ENCODE data around the gene KLHL3. TPM values are rescaled to one million over a fixed set of nuclear protein-coding genes. Genes with fewer than 3 reads are reported as not detected.
A peak's percentile ranks its signal among the peaks of the same experiment; 100 is the strongest.

KLHL3 gene
- total and polyA plus RNA-seq, 2 donors (not counting 3 experiments of a cell fraction or from before 2014, with no cell fraction given): 8.8 to 13.6 TPM

DNA sequence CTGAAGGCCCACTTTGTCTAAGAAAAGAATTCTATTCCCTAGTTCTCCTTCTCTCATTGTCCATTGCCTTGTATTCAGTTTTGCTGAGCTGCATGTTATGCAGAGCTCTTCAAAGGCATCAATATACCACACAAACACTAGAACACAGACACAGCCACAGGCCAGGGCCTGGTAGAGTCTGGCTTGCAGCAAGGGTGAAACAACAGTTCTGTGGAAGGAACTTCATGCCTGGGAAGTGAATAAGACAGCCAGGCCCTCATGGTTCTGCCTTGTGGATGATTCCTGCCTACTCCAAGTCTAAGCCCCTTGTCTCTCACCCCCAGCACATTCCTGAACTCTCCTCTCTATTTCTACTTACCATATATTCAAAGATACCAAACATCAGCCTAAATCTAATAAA lies 30.8 kb downstream of the KLHL3 start:
- H3K9ac ChIP-seq (replicated peaks; ENCODE audit: extremely low read depth, insufficient read depth, low read length): no peak overlapping the region
- intact Hi-C loops (cut with micrococcal nuclease): no loop called here
- ChIA-PET CTCF (interaction anchor here (1.3 to 1.8 kb wide), 2 partner anchors 37 to 44 kb away, joined by 3 to 5 read pairs; no protein-coding TSS in a partner anchor), POLR2A (no interaction called here)
- no peak overlapping the region for H2AFZ ChIP-seq (ENCODE audit: low read depth, low read length)
- BruUV-seq (replicated peaks): no TSS peak
- H3K36me3 ChIP-seq (ENCODE audit: control insufficient read depth in 2 of 2, extremely low read depth in 1 of 2, insufficient read depth in 2 of 2, low read length in 2 of 2): peaks cover 0 to 7% of the 10 kb centered on the region in 2 experiments
- DNase-seq (ENCODE audit: low read depth, low spot score) (no peak), FAIRE-seq (peak; percentile 55)
- dilution Hi-C loops (cut with MboI; ENCODE audit: extremely low pct_ligation_motif_present, low sequenced_read_pairs): no loop called here
- peaks cover 24% of the 10 kb centered on the region for H3K4me1 ChIP-seq (ENCODE audit: control insufficient read depth, extremely low read depth, insufficient read depth, low read length)
- H4K20me1 ChIP-seq (replicated peaks; ENCODE audit: control insufficient read depth, extremely low read depth, insufficient read depth, low read length): no peaks in the 10 kb centered on the region
- H3K9me3 ChIP-seq (replicated peaks; ENCODE audit: control insufficient read depth, insufficient read depth, low read length): no peaks in the 10 kb centered on the region
- no peak overlapping the region for H3K4me2 ChIP-seq (ENCODE audit: insufficient read depth, low read length)
- H3K79me2 ChIP-seq (ENCODE audit: control insufficient read depth, insufficient read depth, low read length): no peaks in the 10 kb centered on the region
- H3K9me1 ChIP-seq (replicated peaks; ENCODE audit: control insufficient read depth, extremely low read depth, insufficient read depth, low read length): no peaks in the 10 kb centered on the region
- H3K4me3 ChIP-seq (replicated peaks in 1 of 3; ENCODE audit: insufficient read depth in 1 of 3, low read depth in 1 of 3, low read length in 3 of 3): no peak overlapping the region
- no peaks in the 10 kb centered on the region for H3K27me3 ChIP-seq (ENCODE audit: control insufficient read depth in 2 of 2, insufficient read depth in 2 of 2, low read length in 2 of 2)
- TF ChIP-seq, protein P1, sequence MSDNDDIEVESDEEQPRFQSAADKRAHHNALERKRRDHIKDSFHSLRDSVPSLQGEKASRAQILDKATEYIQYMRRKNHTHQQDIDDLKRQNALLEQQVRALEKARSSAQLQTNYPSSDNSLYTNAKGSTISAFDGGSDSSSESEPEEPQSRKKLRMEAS (IDR thresholded peaks at IDR 0.05; ENCODE audit: insufficient read depth, insufficient read length): no peak
- TF ChIP-seq POLR2AphosphoS5 (IDR thresholded peaks at IDR 0.05; ENCODE audit: insufficient read depth, low read depth, low read length): no peak
- TF ChIP-seq FOS (IDR thresholded peaks at IDR 0.05; ENCODE audit: borderline replicate concordance, insufficient read depth, low read length): no peak
- TF ChIP-seq EZH2 (IDR thresholded peaks at IDR 0.05; ENCODE audit: borderline replicate concordance, low read depth, low read length, severe bottlenecking): no peak
- no peak for TF ChIP-seq MYC (IDR thresholded peaks at IDR 0.05; ENCODE audit: low read depth, low read length)
- TF ChIP-seq, protein P2, sequence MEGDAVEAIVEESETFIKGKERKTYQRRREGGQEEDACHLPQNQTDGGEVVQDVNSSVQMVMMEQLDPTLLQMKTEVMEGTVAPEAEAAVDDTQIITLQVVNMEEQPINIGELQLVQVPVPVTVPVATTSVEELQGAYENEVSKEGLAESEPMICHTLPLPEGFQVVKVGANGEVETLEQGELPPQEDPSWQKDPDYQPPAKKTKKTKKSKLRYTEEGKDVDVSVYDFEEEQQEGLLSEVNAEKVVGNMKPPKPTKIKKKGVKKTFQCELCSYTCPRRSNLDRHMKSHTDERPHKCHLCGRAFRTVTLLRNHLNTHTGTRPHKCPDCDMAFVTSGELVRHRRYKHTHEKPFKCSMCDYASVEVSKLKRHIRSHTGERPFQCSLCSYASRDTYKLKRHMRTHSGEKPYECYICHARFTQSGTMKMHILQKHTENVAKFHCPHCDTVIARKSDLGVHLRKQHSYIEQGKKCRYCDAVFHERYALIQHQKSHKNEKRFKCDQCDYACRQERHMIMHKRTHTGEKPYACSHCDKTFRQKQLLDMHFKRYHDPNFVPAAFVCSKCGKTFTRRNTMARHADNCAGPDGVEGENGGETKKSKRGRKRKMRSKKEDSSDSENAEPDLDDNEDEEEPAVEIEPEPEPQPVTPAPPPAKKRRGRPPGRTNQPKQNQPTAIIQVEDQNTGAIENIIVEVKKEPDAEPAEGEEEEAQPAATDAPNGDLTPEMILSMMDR (IDR thresholded peaks at IDR 0.05; ENCODE audit: extremely low read depth in 1 of 2, insufficient read depth in 1 of 2, low read depth in 1 of 2, low read length in 2 of 2): no peak
- TF ChIP-seq JUN (IDR thresholded peaks at IDR 0.05; ENCODE audit: borderline replicate concordance, insufficient read depth, insufficient read length, low read depth): no peak
- no peak for TF ChIP-seq POLR2A (IDR thresholded peaks at IDR 0.05; ENCODE audit: low read depth, low read length)
- no peak for TF ChIP-seq GATA2 (IDR thresholded peaks at IDR 0.05; ENCODE audit: insufficient read depth, insufficient read length, low read depth, low read length)
- H3K27ac ChIP-seq (ENCODE audit: insufficient read depth, low read depth, low read length): no peak overlapping the region

All from endothelial cell of umbilical vein (primary cell).